SK-N-MC (cell line): ENCODE results near the gene HS3ST3B1.

Source experiments
- DNase-seq: peaks from one replicate; pipeline ENCODE4 v3.0.0-alpha.2; 2011; ENCODE audit warnings: low read depth, low spot score
- H3K27ac ChIP-seq: fragments of 200-600 bp; sonication (generic); 2 replicates; pipeline ENCODE4 v1.5.1; 2016; ENCODE audit warnings: mixed run types
- H3K36me3 ChIP-seq: fragments of 200-600 bp; sonication (generic); 2 replicates; pipeline ENCODE4 v1.6.1; 2017; ENCODE audit warnings: antibody characterized with exemption, low read length, mixed read lengths; ENCODE audit not compliant: insufficient read depth
- H3K4me3 ChIP-seq: fragments of 200-600 bp; sonication (generic); 2 replicates; pipeline ENCODE4 v1.5.1; 2016
- H3K9ac ChIP-seq: fragments of 200-600 bp; sonication (generic); 2 replicates; pipeline ENCODE4 v1.8.0; 2017; ENCODE audit warnings: mixed run types, mixed read lengths; ENCODE audit not compliant: insufficient read length
- H3K9me3 ChIP-seq: fragments of 200-600 bp; sonication (generic); 2 replicates; pipeline ENCODE4 v1.6.1; 2017; ENCODE audit warnings: low read depth, mild to moderate bottlenecking, antibody characterized with exemption, low read length, moderate library complexity, mixed read lengths
- EZH2 ChIP-seq: fragments of 200-600 bp; sonication (generic); IDR thresholded peaks from one replicate; pipeline ENCODE4 v1.6.1; 2017; ENCODE audit warnings: antibody characterized with exemption
- FOXP2 ChIP-seq: optimal IDR thresholded peaks from 2 replicates; pipeline ENCODE3; 2011; ENCODE audit warnings: mild to moderate bottlenecking, moderate library complexity; ENCODE audit not compliant: insufficient read depth; ENCODE audit errors: extremely low read length, control extremely low read depth
- POLR2AphosphoS5 ChIP-seq: IDR thresholded peaks from 2 replicates; pipeline ENCODE4 v1.6.1; 2012; ENCODE audit warnings: mild to moderate bottlenecking, low read depth, low read length, borderline replicate concordance

The HS3ST3B1 gene

DNA sequence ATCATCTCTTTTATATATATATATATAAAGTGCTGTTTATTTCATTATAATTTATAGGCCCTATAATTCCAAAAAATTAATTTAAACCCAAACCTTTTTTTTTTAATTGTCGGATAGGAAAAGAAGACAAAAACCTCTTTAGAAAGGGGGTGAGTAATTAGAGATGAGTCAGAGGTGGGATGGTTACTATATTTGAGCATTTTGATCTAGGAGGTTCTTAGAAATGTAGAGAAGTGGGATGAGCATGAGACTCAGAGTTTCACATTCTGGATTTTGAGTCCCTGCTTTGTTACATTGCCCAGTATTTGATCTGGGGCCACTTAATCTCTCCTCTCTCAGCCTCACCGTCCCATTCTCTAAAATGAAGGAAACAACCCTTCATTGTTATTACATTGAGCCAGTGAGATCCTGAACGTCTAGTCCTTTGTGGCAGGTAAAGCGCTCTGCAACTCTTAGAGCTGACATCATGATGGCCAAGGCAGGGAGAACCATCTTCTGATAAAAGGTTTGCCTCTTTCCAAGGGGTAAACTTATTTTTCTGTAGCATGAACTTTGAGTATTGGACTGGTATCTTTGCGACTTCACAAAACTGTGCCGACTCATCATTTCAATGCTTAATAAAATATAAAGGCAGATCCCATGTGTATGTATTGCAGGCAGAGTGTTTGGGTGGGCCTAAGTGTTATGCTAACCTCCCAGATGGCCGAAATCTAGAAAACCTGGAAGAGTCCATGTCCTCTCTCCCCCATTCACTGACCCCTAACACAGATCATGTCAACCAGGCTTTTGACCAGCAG is 21.3 kb downstream of the HS3ST3B1 start:
- no peak overlapping the region for H3K9ac ChIP-seq
- no peaks in the 10 kb centered on the region for H3K36me3 ChIP-seq
- no peak overlapping the region for H3K4me3 ChIP-seq
- no peaks in the 10 kb centered on the region for H3K9me3 ChIP-seq
- H3K27ac ChIP-seq = no peak overlapping the region
- TF ChIP-seq EZH2 = no peak
- TF ChIP-seq POLR2AphosphoS5 = no peak
- TF ChIP-seq FOXP2 = no peak
- DNase-seq = no peak

DNA sequence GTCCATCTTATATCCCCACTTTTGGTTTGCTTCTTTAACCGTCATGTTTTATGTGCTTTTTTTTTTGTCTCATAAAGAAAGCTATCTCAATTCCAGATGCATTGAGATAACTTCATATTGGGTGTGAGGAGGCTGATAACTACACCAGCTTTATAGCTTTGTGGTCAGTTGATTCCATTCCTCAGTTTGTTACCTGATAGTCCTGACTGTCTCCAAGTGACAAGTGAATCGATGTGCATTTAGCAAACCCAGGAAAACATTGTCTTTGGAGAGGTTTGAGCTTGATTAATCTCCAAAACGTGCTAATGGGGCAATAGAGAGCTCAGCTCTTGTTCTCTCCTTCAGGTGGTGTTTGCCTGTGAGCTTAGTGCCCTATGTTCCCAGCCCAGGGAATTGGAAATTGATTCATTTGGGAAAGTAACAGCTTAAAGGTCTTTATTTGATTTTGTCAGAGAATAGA is 22.7 kb downstream of the HS3ST3B1 start:
- no peak for DNase-seq
- no peak overlapping the region for H3K9ac ChIP-seq
- no peak for TF ChIP-seq POLR2AphosphoS5
- TF ChIP-seq FOXP2 = no peak
- no peak overlapping the region for H3K4me3 ChIP-seq
- no peaks in the 10 kb centered on the region for H3K9me3 ChIP-seq
- no peaks in the 10 kb centered on the region for H3K36me3 ChIP-seq
- no peak overlapping the region for H3K27ac ChIP-seq

DNA sequence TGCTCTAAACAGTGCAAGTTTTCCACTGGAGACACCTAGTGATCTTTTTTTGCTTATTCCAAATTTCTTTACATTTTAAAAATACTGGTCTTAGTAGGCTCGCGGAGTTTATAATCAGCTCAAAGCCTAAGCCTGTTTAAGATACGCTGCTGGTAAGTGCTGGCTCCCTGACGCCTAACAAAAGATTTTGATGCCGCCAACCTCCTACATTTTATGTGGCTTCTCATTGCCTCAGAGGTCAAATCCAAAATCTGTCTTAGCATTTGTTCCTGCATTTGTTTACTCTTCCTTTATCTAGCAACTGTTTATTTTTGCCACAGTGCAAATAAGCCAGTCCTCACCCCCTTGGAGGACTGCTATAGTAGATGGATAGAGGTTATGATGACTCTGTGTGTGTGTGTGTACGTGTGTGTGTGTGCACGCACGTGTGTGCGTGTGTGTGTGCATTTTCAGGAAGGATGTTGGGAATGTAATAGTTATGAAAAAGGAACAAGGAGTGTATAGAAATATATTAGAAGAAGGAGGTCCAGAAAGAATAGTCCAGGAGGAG is 24.8 kb downstream of the HS3ST3B1 start:
- no peaks in the 10 kb centered on the region for H3K9me3 ChIP-seq
- no peaks in the 10 kb centered on the region for H3K36me3 ChIP-seq
- TF ChIP-seq EZH2 = no peak
- no peak for TF ChIP-seq FOXP2
- DNase-seq = no peak
- no peak overlapping the region for H3K4me3 ChIP-seq
- H3K9ac ChIP-seq = no peak overlapping the region
- H3K27ac ChIP-seq = no peak overlapping the region

DNA sequence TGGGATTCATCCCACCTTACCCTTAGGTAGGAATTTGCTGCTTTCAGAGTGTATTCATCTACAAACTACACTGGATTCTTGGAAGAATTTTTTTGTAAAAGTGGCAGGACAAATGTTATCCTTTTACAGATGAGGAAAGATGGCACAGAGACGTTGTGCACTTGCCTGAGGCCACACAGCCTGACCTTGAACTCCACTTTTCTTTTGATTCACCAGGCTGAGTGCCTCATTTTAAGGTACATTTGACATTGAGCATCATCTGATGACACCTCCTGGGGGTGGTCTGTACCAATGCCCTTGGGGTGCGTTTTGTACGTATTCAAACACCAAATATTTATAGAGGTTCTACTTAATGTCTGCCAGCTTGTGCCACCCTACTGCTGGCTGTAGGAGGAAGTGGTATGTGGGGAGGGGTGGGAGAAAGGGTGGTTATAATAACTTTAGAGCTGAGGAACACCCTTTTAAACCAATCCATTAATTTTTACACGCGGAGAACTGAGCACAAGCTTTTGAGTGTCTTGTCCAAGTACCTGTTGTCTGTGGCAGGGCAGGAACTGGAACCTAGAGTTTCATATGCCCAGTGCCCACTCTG is 29.1 kb downstream of the HS3ST3B1 start:
- no peak for DNase-seq
- H3K4me3 ChIP-seq = no peak overlapping the region
- no peak overlapping the region for H3K27ac ChIP-seq
- no peak for TF ChIP-seq FOXP2
- TF ChIP-seq POLR2AphosphoS5 = no peak
- TF ChIP-seq EZH2 = no peak
- H3K9me3 ChIP-seq = no peaks in the 10 kb centered on the region
- no peak overlapping the region for H3K9ac ChIP-seq
- H3K36me3 ChIP-seq = no peaks in the 10 kb centered on the region

DNA sequence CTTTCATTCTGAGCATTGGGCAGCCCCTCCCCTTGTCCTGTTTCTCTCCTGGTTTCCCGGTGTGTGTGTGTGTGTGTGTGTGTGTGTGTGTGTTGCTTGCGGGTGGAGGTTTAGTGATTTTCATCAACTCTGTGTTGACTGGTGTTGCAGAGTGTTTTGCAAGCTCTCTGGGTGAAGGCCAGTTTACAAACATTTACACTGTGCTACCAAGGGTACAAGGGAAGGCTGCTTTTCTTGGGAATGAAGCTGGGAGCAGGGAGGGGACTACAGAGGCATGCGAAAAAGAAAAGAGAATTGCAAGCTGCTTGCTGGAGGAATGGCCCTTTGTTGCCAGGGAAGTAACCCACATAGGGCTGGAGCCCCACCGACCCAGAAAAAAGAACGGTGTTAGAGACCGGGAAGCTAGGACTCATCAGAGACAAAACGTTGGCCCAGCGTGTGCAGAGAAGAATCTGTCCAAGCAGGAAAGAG is 29.6 kb downstream of the HS3ST3B1 start:
- Histone ChIP-seq H3K27ac (no peak overlapping the region), H3K9me3 (no peaks in the 10 kb centered on the region), H3K9ac (no peak overlapping the region), H3K36me3 (no peaks in the 10 kb centered on the region), H3K4me3 (no peak overlapping the region)
- TF ChIP-seq EZH2 (no peak), FOXP2 (no peak), POLR2AphosphoS5 (no peak)
- no peak for DNase-seq

DNA sequence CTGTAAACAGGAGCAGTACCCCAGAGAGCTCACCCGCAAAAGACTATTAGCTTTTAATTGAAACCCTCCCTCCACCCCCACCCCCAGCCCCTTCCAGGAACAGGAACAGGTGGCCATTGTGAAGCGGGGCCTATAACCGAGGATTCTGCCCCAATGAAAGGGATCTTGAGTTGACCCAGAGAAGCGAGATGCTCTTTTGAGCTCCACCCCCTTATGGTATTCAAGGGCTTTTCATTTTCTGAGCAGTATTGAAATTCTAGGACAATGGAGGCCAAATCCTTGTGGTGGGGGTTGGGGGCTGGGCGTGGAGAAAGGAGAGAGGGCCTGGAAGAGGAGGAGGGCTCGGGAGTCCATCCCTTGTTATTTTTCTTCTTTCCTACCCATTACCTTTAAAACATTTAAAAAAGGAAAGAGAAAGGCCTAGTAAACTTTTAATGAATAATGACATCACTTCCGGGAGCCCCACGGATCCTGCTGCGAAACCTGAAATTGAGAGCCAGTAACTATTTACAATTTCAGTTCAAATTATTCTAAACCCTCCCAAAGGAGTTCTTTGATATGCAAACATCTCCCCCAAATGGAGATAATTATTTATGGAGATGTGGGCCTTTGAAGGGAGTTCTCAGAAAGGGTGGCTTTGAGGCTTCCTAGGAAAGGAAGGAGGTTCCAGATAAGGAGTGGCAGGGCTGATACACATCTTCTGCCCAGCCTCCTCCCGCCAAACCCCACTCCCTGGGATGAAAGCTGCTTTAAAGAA is 30.5 kb downstream of the HS3ST3B1 start:
- Histone ChIP-seq H3K9me3 (no peaks in the 10 kb centered on the region), H3K36me3 (no peaks in the 10 kb centered on the region), H3K9ac (no peak overlapping the region), H3K27ac (no peak overlapping the region), H3K4me3 (no peak overlapping the region)
- DNase-seq = no peak
- TF ChIP-seq POLR2AphosphoS5 = no peak

DNA sequence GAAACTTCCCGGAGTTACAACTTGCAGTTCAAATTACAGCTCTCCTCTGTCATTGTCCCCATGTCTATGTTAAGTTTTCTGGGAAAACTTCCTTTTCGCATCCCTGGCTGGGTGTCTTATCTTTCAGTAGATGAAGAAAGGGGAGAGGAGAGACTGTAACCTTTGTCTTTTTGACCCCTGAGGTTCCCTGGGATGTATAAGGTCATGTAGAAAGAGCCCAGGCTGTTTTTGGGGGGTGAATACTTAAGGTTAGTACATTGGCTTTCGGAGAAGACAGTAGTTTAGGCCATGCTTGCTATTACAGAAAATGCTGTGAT is 31.1 kb downstream of the HS3ST3B1 start:
- Histone ChIP-seq H3K27ac (no peak overlapping the region), H3K4me3 (no peak overlapping the region), H3K9me3 (no peaks in the 10 kb centered on the region), H3K36me3 (no peaks in the 10 kb centered on the region), H3K9ac (no peak overlapping the region)
- DNase-seq = no peak
- TF ChIP-seq POLR2AphosphoS5 (no peak), FOXP2 (no peak), EZH2 (no peak)

DNA sequence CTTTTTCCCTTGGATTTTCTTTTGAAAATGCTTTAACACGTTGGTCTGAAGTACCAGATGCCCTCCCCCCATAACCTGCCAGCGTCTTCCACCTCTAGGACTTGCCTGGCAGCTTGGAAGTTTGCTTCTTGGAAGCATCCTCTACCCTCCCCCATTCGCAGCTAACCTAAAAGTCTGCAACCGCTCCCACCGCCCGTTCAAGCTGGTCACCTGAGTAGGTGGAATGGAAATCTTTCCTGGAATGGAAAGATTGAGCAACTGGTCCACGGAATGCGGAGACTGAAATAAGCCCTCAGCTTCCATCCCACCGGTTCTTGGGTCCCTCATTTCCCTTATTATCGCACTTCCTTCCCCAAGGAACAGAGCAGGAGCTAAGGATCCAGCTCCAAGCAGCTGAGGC is 31.4 kb downstream of the HS3ST3B1 start:
- TF ChIP-seq FOXP2 = no peak
- TF ChIP-seq POLR2AphosphoS5 = no peak
- TF ChIP-seq EZH2 = no peak
- Histone ChIP-seq H3K36me3 (no peaks in the 10 kb centered on the region), H3K27ac (no peak overlapping the region), H3K4me3 (no peak overlapping the region), H3K9ac (no peak overlapping the region), H3K9me3 (no peaks in the 10 kb centered on the region)
- no peak for DNase-seq
